Hepatocyte (in vitro differentiated cells): ENCODE measurements around the gene FBXL7.

Experiments
- CTCF ChIP-seq: fragments of 200-600 bp; sonication (generic); IDR thresholded peaks from 2 replicates; pipeline ENCODE4 v1.5.1; 2016; ENCODE audit warnings: antibody characterized with exemption, mild to moderate bottlenecking; ENCODE audit not compliant: poor library complexity
- EZH2 ChIP-seq: fragments of 200-600 bp; sonication (generic); IDR thresholded peaks from 2 replicates; pipeline ENCODE4 v1.6.1; 2016; ENCODE audit warnings: antibody characterized with exemption, mild to moderate bottlenecking, borderline replicate concordance

- TF ChIP-seq CTCF (no peak), EZH2 (no peak)
These were observed 71.1 kb downstream of the FBXL7 start for GRCh38 chr5:15571081-15571480.
